SK-N-SH (cell line): ENCODE data around the gene ARHGAP31. TPM values are rescaled to one million over a fixed set of nuclear protein-coding genes. Genes with fewer than 3 reads are reported as not detected.

Source experiments
- CTCF ChIA-PET: fragments of 300-600, 350-600 bp; formaldehyde crosslinking; extraction: SDS; loops from one replicate; lab custom pipeline; 2021; lab: Yijun Ruan, JAX
- POLR2A ChIA-PET: fragments of 350-600 bp; sonication (Branson Sonifier 250); formaldehyde crosslinking; extraction: SDS; loops from one replicate; lab custom pipeline; 2020; ENCODE audit warnings: antibody characterized with exemption, inconsistent platforms; lab: Yijun Ruan, JAX
- DNase-seq: peaks from one replicate; pipeline ENCODE4 v3.0.0; 2012
- H2AFZ ChIP-seq: fragments of 200-600 bp; sonication (generic); 2 replicates; pipeline ENCODE4 v1.8.1; 2016; ENCODE audit warnings: antibody characterized with exemption, mild to moderate bottlenecking, low read depth
- H3F3A ChIP-seq: fragments of 200-600 bp; sonication (generic); replicated peaks from 2 replicates; pipeline ENCODE3; 2016; ENCODE audit warnings: antibody characterized with exemption, mild to moderate bottlenecking; ENCODE audit not compliant: insufficient read depth
- H3K27ac ChIP-seq, 2 experiments: fragments of 200-500 bp in 1 of 2; fragments of 200-600 bp in 1 of 2; sonication (Bioruptor generic) in 1 of 2; sonication (generic), shearing (Covaris generic) in 1 of 2; 2 replicates each; pipeline versions ENCODE4 v1.5.1 to v1.6.1; 2014 to 2016; ENCODE audit warnings: low read depth in 2 of 2, inconsistent platforms in 1 of 2, low read length in 1 of 2, mild to moderate bottlenecking in 1 of 2, mixed read lengths in 1 of 2
- H3K27me3 ChIP-seq: fragments of 200-600 bp; sonication (generic), shearing (Covaris generic); 2 replicates; pipeline ENCODE4 v1.6.1; 2016; ENCODE audit warnings: mixed run types; ENCODE audit not compliant: insufficient read depth
- H3K36me3 ChIP-seq, 2 experiments: fragments of 200-500 bp in 1 of 2; fragments of 200-600 bp in 1 of 2; sonication (Bioruptor generic) in 1 of 2; sonication (generic) in 1 of 2; replicated peaks in 1 of 2; 2 replicates each; pipeline versions ENCODE3 to v1.5.1; 2014 to 2016; ENCODE audit warnings: low read length in 1 of 2, mild to moderate bottlenecking in 1 of 2; ENCODE audit not compliant: insufficient read depth in 2 of 2, control insufficient read depth in 1 of 2
- H3K4me1 ChIP-seq, 2 experiments: fragments of 200-500 bp in 1 of 2; fragments of 200-600 bp in 1 of 2; sonication (Bioruptor generic) in 1 of 2; sonication (generic), shearing (Covaris generic) in 1 of 2; 2 replicates each; pipeline versions ENCODE4 v1.5.1 to v1.6.1; 2014 to 2016; ENCODE audit warnings: low read depth in 1 of 2, low read length in 1 of 2, mixed run types in 1 of 2; ENCODE audit not compliant: insufficient read depth in 2 of 2, control insufficient read depth in 1 of 2
- H3K4me2 ChIP-seq: fragments of 200-600 bp; sonication (generic), shearing (Covaris generic); 2 replicates; pipeline ENCODE4 v1.6.1; 2017; ENCODE audit warnings: mixed run types
- H3K4me3 ChIP-seq, 2 experiments: fragments of 200-500 bp in 1 of 2; fragments of 200-600 bp in 1 of 2; sonication (Bioruptor generic) in 1 of 2; sonication (generic), shearing (Covaris generic) in 1 of 2; 2 replicates each; pipeline versions ENCODE4 v1.5.1 to v1.8.1; 2014 to 2016; ENCODE audit warnings: low read depth in 2 of 2, inconsistent platforms in 1 of 2, low read length in 1 of 2, mild to moderate bottlenecking in 1 of 2, mixed read lengths in 1 of 2, moderate library complexity in 1 of 2
- H3K79me2 ChIP-seq: fragments of 200-600 bp; sonication (generic); 2 replicates; pipeline ENCODE4 v1.8.1; 2017; ENCODE audit warnings: mild to moderate bottlenecking; ENCODE audit not compliant: insufficient read depth
- H3K9ac ChIP-seq: fragments of 200-600 bp; sonication (generic); 2 replicates; pipeline ENCODE4 v1.6.1; 2017; ENCODE audit warnings: mixed run types
- H3K9me2 ChIP-seq: fragments of 200-600 bp; sonication (generic); 2 replicates; pipeline ENCODE4 v1.6.1; 2017; ENCODE audit warnings: mixed run types
- H3K9me3 ChIP-seq: fragments of 200-600 bp; sonication (generic); 2 replicates; pipeline ENCODE4 v1.6.1; 2017; ENCODE audit warnings: mixed run types, mild to moderate bottlenecking, moderate library complexity
- H4K20me1 ChIP-seq: fragments of 200-600 bp; sonication (generic); 2 replicates; pipeline ENCODE4 v1.6.1; 2017; ENCODE audit warnings: mild to moderate bottlenecking, mixed run types; ENCODE audit not compliant: insufficient read depth
- ELF1 ChIP-seq: IDR thresholded peaks from 2 replicates; pipeline ENCODE4 v1.4.0; 2012
- FOSL2 ChIP-seq: IDR thresholded peaks from 2 replicates; pipeline ENCODE4 v1.4.0; 2012; ENCODE audit warnings: low read depth, mild to moderate bottlenecking, moderate library complexity, borderline replicate concordance
- FOXJ3 ChIP-seq: sonication (generic); formaldehyde crosslinking; IDR thresholded peaks from 2 replicates; pipeline ENCODE4 v1.5.1; 2020; ENCODE audit warnings: mild to moderate bottlenecking, missing genetic modification reagents
- JUND ChIP-seq: IDR thresholded peaks from 2 replicates; pipeline ENCODE4 v1.4.0; 2012
- MEF2A ChIP-seq: IDR thresholded peaks from 2 replicates; pipeline ENCODE4 v1.4.0; 2012; ENCODE audit warnings: low read depth, borderline replicate concordance
- PBX3 ChIP-seq: IDR thresholded peaks from 2 replicates; pipeline ENCODE4; 2012
- RCOR1 ChIP-seq: fragments of 150-350 bp; IDR thresholded peaks from 2 replicates; pipeline ENCODE4 v1.6.1; 2017; ENCODE audit warnings: antibody characterized with exemption, low read length
- RFX5 ChIP-seq: IDR thresholded peaks from 2 replicates; pipeline ENCODE4 v1.6.1; 2012; ENCODE audit warnings: mild to moderate bottlenecking, improper control_type of control experiment, low read length
- USF1 ChIP-seq: IDR thresholded peaks from 2 replicates; pipeline ENCODE4 v1.4.0; 2012; ENCODE audit warnings: low read depth, borderline replicate concordance
- USF2 ChIP-seq: fragments of 150-350 bp; IDR thresholded peaks from 2 replicates; pipeline ENCODE4 v1.6.1; 2017; ENCODE audit warnings: antibody characterized with exemption, low read length, low read depth, borderline replicate concordance
- WGBS: methylation state at CpG from one replicate; pipeline ENCODE4 v1.1.6; 2017; ENCODE audit warnings: low lambda C conversion rate; 5-methylcytosine and 5-hydroxymethylcytosine counted together
- polyA plus RNA-seq, 3 experiments: library from polyadenylated mRNA; depleted of rRNA; stranded (reverse); fragments of >200 nt; gene quantifications; 2 replicates each; pipeline ENCODE4 v1.2.3, GENCODE V29; 2012
- TF ChIP-seq, protein P1 (sequence below): fragments of 200-600 bp; sonication (generic); IDR thresholded peaks from 2 replicates; pipeline ENCODE4 v1.6.1; 2017; ENCODE audit warnings: antibody characterized with exemption, mild to moderate bottlenecking, moderate library complexity
- TF ChIP-seq, protein P2 (sequence below): IDR thresholded peaks from 2 replicates; pipeline ENCODE4 v1.4.0; 2012; ENCODE audit warnings: low read depth, borderline replicate concordance

ARHGAP31 gene
- polyA plus RNA-seq, 1 of the 3 experiments (the other 2 are of a cell fraction), result 4.4 TPM

DNA sequence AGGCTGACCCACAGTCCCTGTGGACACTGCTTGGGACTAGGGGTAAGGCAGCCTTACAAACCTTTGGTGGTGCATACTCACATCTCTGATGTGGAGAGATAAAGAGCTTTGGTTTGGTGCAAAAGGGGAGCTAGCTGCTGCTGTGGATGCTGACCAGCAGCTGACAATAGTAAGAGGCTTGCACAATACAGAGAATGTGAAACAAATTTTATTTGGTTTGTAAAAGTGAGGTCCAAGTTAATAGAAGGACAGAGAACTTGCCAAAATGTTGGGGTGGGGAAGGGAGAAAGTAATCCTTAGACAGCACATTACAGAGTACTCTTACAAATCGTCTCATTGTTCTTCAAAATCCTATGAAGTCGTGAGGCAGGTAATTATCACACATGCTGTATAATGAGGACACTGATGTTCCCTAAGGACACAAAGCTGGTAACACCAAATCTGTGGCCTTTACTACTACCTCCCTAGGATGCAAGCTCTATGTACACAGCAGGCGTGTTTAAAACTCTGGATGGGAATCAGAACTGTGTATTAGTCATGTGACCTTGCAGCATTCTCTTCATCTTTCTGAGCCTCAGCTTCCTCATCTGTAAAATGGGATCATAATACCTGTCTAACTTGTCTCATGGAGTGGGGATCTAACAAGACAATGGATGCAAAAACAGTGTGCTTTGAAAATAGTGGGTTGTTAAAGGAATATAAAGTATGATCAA is 21.6 kb downstream of the ARHGAP31 start:
- no peaks in the 10 kb centered on the region for H3K9me2 ChIP-seq
- ChIA-PET CTCF (interaction anchor here (1.1 kb wide), 1 partner anchor 40 kb away, joined by 3 read pairs; no protein-coding TSS in a partner anchor), POLR2A (interaction anchor here (1.7 kb wide), 2 partner anchors 16 to 21 kb away, joined by 4 to 11 read pairs; partner anchors contain the start of gene ARHGAP31)
- H3K27me3 ChIP-seq, result no peaks in the 10 kb centered on the region
- H3K4me1 ChIP-seq, result peaks cover 13 to 46% of the 10 kb centered on the region in 2 experiments
- peak overlapping the region in 1 of 2 experiments; percentile 85; a peak in 1 of 4 replicates for H3K27ac ChIP-seq
- peaks cover 85% of the 10 kb centered on the region for H3K79me2 ChIP-seq
- 88% methylated on average over 3 of the region's 3 CpGs for WGBS
- H2AFZ ChIP-seq, result no peak overlapping the region
- no peak for DNase-seq
- no peak overlapping the region for H3K4me3 ChIP-seq
- H3K9ac ChIP-seq, result no peak overlapping the region
- peaks cover 24% of the 10 kb centered on the region for H3F3A ChIP-seq
- no peaks in the 10 kb centered on the region for H4K20me1 ChIP-seq
- TF ChIP-seq USF2, result no peak
- no peak for TF ChIP-seq RFX5
- no peak for TF ChIP-seq FOSL2
- TF ChIP-seq USF1, result no peak
- TF ChIP-seq, protein P1, sequence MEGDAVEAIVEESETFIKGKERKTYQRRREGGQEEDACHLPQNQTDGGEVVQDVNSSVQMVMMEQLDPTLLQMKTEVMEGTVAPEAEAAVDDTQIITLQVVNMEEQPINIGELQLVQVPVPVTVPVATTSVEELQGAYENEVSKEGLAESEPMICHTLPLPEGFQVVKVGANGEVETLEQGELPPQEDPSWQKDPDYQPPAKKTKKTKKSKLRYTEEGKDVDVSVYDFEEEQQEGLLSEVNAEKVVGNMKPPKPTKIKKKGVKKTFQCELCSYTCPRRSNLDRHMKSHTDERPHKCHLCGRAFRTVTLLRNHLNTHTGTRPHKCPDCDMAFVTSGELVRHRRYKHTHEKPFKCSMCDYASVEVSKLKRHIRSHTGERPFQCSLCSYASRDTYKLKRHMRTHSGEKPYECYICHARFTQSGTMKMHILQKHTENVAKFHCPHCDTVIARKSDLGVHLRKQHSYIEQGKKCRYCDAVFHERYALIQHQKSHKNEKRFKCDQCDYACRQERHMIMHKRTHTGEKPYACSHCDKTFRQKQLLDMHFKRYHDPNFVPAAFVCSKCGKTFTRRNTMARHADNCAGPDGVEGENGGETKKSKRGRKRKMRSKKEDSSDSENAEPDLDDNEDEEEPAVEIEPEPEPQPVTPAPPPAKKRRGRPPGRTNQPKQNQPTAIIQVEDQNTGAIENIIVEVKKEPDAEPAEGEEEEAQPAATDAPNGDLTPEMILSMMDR, result no peak
- no peak for TF ChIP-seq MEF2A
- TF ChIP-seq FOXJ3, result no peak
- no peak for TF ChIP-seq JUND
- TF ChIP-seq, protein P2, sequence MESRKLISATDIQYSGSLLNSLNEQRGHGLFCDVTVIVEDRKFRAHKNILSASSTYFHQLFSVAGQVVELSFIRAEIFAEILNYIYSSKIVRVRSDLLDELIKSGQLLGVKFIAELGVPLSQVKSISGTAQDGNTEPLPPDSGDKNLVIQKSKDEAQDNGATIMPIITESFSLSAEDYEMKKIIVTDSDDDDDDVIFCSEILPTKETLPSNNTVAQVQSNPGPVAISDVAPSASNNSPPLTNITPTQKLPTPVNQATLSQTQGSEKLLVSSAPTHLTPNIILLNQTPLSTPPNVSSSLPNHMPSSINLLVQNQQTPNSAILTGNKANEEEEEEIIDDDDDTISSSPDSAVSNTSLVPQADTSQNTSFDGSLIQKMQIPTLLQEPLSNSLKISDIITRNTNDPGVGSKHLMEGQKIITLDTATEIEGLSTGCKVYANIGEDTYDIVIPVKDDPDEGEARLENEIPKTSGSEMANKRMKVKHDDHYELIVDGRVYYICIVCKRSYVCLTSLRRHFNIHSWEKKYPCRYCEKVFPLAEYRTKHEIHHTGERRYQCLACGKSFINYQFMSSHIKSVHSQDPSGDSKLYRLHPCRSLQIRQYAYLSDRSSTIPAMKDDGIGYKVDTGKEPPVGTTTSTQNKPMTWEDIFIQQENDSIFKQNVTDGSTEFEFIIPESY, result no peak
- TF ChIP-seq ELF1, result no peak
- peaks cover 2 to 9% of the 10 kb centered on the region in 2 experiments for H3K36me3 ChIP-seq
- no peak overlapping the region for H3K4me2 ChIP-seq
- H3K9me3 ChIP-seq, result no peaks in the 10 kb centered on the region

DNA sequence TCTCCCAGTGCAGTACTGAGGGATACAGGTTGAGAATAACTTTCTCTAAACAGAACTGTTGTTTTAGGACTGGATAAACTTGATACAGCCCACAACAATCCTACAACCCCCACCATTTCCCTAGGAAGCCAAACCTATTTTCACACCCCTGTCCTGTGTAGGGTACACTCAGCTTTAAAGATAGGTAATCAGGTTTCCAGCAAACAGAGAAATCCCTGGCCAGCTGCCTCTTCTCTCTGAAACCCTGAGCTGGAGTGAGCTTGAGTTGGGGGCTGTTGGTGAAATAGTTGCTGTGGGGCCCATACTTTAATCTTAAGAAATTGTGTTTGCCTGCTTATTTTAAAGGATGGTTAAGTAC is 22.1 kb downstream of the ARHGAP31 start:
- Histone ChIP-seq H3K9me2 (no peaks in the 10 kb centered on the region), H3K9ac (no peak overlapping the region), H3F3A (peaks cover 19% of the 10 kb centered on the region), H3K27me3 (no peaks in the 10 kb centered on the region), H3K4me3 (no peak overlapping the region), H3K4me2 (no peak overlapping the region), H3K27ac (peak overlapping the region in 1 of 2 experiments; percentile 85; a peak in 1 of 4 replicates), H3K79me2 (peaks cover 87% of the 10 kb centered on the region), H4K20me1 (no peaks in the 10 kb centered on the region), H2AFZ (no peak overlapping the region), H3K9me3 (no peaks in the 10 kb centered on the region), H3K36me3 (peaks cover 2 to 9% of the 10 kb centered on the region in 2 experiments), H3K4me1 (peaks cover 7 to 43% of the 10 kb centered on the region in 2 experiments; a peak in 3 of 4 replicates)
- ChIA-PET CTCF (no interaction called here), POLR2A (no interaction called here)
- DNase-seq, result no peak
- TF ChIP-seq PBX3 (no peak), RCOR1 (no peak), USF2 (no peak), JUND (no peak)
- TF ChIP-seq, protein P1, result no peak
